Measurements from ENCODE around the gene ATG101.

Gene ATG101

DNA sequence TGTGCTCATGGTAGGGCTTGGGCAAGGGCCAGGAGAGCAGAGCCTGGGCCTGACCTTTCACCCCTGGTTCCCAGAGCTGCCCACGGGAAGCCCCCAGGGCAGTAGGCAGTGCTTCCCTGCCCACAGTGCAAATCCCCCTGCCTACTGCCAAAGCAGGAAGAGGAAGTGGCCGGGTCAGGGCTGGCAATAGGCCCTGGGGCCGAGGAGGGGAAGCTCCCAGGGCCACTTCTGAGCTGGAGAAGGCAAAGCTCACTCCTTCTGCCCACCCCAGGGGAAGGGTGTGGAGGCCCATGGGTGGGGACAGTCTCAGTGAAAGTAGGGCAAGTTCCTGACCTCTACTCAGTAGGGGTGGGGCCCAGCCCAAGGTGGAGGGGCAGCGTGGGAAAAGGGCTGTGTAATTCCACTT, 24.0 kb upstream of the ATG101 start:
- Histone ChIP-seq H3K9me3 (ENCODE audit: insufficient read depth, low read depth, low read length) (no peaks in the 10 kb centered on the region), H3K27me3 (ENCODE audit: insufficient read depth, low read length, poor library complexity, severe bottlenecking) (no peaks in the 10 kb centered on the region), H3K4me2 (ENCODE audit: low read depth, low read length, poor library complexity, severe bottlenecking) (peak overlapping the region; percentile 32), H3K4me3 (ENCODE audit: low read length, poor library complexity, severe bottlenecking) (no peak overlapping the region), H3K4me1 (ENCODE audit: insufficient read depth, low read length, poor library complexity, severe bottlenecking) (peaks cover 31% of the 10 kb centered on the region), H3F3A (ENCODE audit: low read depth) (no peaks in the 10 kb centered on the region), H2AFZ (ENCODE audit: low read length) (peak overlapping the region; percentile 66; the same call in 1 of the 2 replicates), H3K36me3 (ENCODE audit: insufficient read depth, low read length) (no peaks in the 10 kb centered on the region), H3K9me2 (replicated peaks; ENCODE audit: low read depth, low read length) (no peaks in the 10 kb centered on the region), H4K20me1 (ENCODE audit: insufficient read depth, low read length, poor library complexity, severe bottlenecking) (no peaks in the 10 kb centered on the region), H3K9ac (ENCODE audit: low read depth, low read length, poor library complexity, severe bottlenecking) (peak overlapping the region; percentile 29), H3K79me2 (ENCODE audit: insufficient read depth, low read length) (no peaks in the 10 kb centered on the region)
- no peak for TF ChIP-seq CTCF (conservative IDR thresholded peaks at IDR 0.05; ENCODE audit: low read length)
- TF ChIP-seq EZH2phosphoT487 (IDR thresholded peaks at IDR 0.05; ENCODE audit: borderline replicate concordance): no peak

- H3K9me2 ChIP-seq (replicated peaks; ENCODE audit: low read depth, low read length): no peaks in the 10 kb centered on the region
- no peak overlapping the region for H3K4me3 ChIP-seq (ENCODE audit: low read length, poor library complexity, severe bottlenecking)
- no peaks in the 10 kb centered on the region for H3K36me3 ChIP-seq (ENCODE audit: insufficient read depth, low read length)
- H3K4me1 ChIP-seq (ENCODE audit: insufficient read depth, low read length, poor library complexity, severe bottlenecking): peaks cover 35% of the 10 kb centered on the region
- TF ChIP-seq EZH2phosphoT487 (IDR thresholded peaks at IDR 0.05; ENCODE audit: borderline replicate concordance) (no peak), CTCF (conservative IDR thresholded peaks at IDR 0.05; ENCODE audit: low read length) (no peak)
- no peaks in the 10 kb centered on the region for H3F3A ChIP-seq (ENCODE audit: low read depth)
- H3K9ac ChIP-seq (ENCODE audit: low read depth, low read length, poor library complexity, severe bottlenecking): no peak overlapping the region
- no peaks in the 10 kb centered on the region for H3K79me2 ChIP-seq (ENCODE audit: insufficient read depth, low read length)
- H2AFZ ChIP-seq (ENCODE audit: low read length): no peak overlapping the region
- H3K4me2 ChIP-seq (ENCODE audit: low read depth, low read length, poor library complexity, severe bottlenecking): no peak overlapping the region
- no peaks in the 10 kb centered on the region for H3K9me3 ChIP-seq (ENCODE audit: insufficient read depth, low read depth, low read length)
- no peaks in the 10 kb centered on the region for H4K20me1 ChIP-seq (ENCODE audit: insufficient read depth, low read length, poor library complexity, severe bottlenecking)
- H3K27me3 ChIP-seq (ENCODE audit: insufficient read depth, low read length, poor library complexity, severe bottlenecking): no peaks in the 10 kb centered on the region
Observed at GRCh38 chr12:52046859-52047258, 22.9 kb upstream of the ATG101 start.

- Histone ChIP-seq H3K9me2 (replicated peaks; ENCODE audit: low read depth, low read length) (no peaks in the 10 kb centered on the region), H3K27me3 (ENCODE audit: insufficient read depth, low read length, poor library complexity, severe bottlenecking) (no peaks in the 10 kb centered on the region), H3K9ac (ENCODE audit: low read depth, low read length, poor library complexity, severe bottlenecking) (no peak overlapping the region), H3K4me2 (ENCODE audit: low read depth, low read length, poor library complexity, severe bottlenecking) (no peak overlapping the region), H2AFZ (ENCODE audit: low read length) (no peak overlapping the region), H3F3A (ENCODE audit: low read depth) (no peaks in the 10 kb centered on the region), H3K4me3 (ENCODE audit: low read length, poor library complexity, severe bottlenecking) (no peak overlapping the region), H3K9me3 (ENCODE audit: insufficient read depth, low read depth, low read length) (no peaks in the 10 kb centered on the region), H3K79me2 (ENCODE audit: insufficient read depth, low read length) (no peaks in the 10 kb centered on the region), H3K4me1 (ENCODE audit: insufficient read depth, low read length, poor library complexity, severe bottlenecking) (peaks cover 34% of the 10 kb centered on the region), H4K20me1 (ENCODE audit: insufficient read depth, low read length, poor library complexity, severe bottlenecking) (no peaks in the 10 kb centered on the region), H3K36me3 (ENCODE audit: insufficient read depth, low read length) (no peaks in the 10 kb centered on the region)
- no peak for TF ChIP-seq CTCF (conservative IDR thresholded peaks at IDR 0.05; ENCODE audit: low read length)
Observed at GRCh38 chr12:52049286-52049685, 20.5 kb upstream of the ATG101 start.

Data from Loucy (cell line).